K562 (cell line): ENCODE measurements around the gene SOCS2. TPM values are rescaled to one million over a fixed set of nuclear protein-coding genes. Genes with fewer than 3 reads are reported as not detected.

Experiments used
- CBFA2T3 ChIP-seq: fragments of 450-650 bp; IDR thresholded peaks from 2 replicates; pipeline ENCODE4 v1.6.1; 2017
- CTCF ChIP-seq, 3 experiments: IDR thresholded peaks in 2 of 3; conservative IDR thresholded peaks in 1 of 3; 2 replicates each; pipeline ENCODE4 v1.5.1; 2011 to 2012; ENCODE audit warnings: low read length in 3 of 3, mild to moderate bottlenecking in 3 of 3, control low read depth in 2 of 3, improper control_type of control experiment in 1 of 3, inconsistent platforms in 1 of 3, low read depth in 1 of 3, mixed read lengths in 1 of 3, moderate library complexity in 1 of 3; ENCODE audit not compliant: insufficient read depth in 2 of 3
- DLX4 ChIP-seq: fragments of 250-450 bp; sonication (Bioruptor Pico); IDR thresholded peaks from 2 replicates; pipeline ENCODE4 v1.6.1; 2021; ENCODE audit warnings: mild to moderate bottlenecking
- FOSL1 ChIP-seq: fragments of 200-800 bp; sonication (Bioruptor generic); conservative IDR thresholded peaks from 2 replicates; pipeline ENCODE4 v1.6.1; 2016; ENCODE audit warnings: missing genetic modification characterization, missing compliant biosample characterization
- GABPA ChIP-seq: fragments of 200-800 bp; sonication (Bioruptor generic); conservative IDR thresholded peaks from 2 replicates; pipeline ENCODE4 v1.6.1; 2016; ENCODE audit warnings: low read depth, missing genetic modification characterization, missing compliant biosample characterization
- HLTF ChIP-seq: fragments of 450-650 bp; IDR thresholded peaks from 2 replicates; pipeline ENCODE4 v1.6.1; 2016
- HMG20A ChIP-seq: fragments of 450-650 bp; formaldehyde crosslinking; conservative IDR thresholded peaks from 2 replicates; pipeline ENCODE4 v1.4.0; 2020; ENCODE audit warnings: mild to moderate bottlenecking, mixed read lengths
- HNRNPK ChIP-seq: fragments of 200-400 bp; formaldehyde crosslinking; IDR thresholded peaks from one replicate; pipeline ENCODE4 v1.6.1; 2018; ENCODE audit warnings: mild to moderate bottlenecking, low read depth, low read length; ENCODE audit not compliant: poor library complexity, severe bottlenecking
- MAFK ChIP-seq: IDR thresholded peaks from 2 replicates; pipeline ENCODE4 v1.6.1; 2011; ENCODE audit warnings: low read length, improper control_type of control experiment
- MXI1 ChIP-seq: IDR thresholded peaks from 2 replicates; pipeline ENCODE4 v1.6.1; 2011; ENCODE audit warnings: low read depth, mild to moderate bottlenecking, improper control_type of control experiment, low read length
- NCOA6 ChIP-seq: fragments of 450-650 bp; IDR thresholded peaks from 2 replicates; pipeline ENCODE4 v1.6.1; 2017; ENCODE audit warnings: mild to moderate bottlenecking
- NRF1 ChIP-seq, 2 experiments: fragments of 450-650 bp; IDR thresholded peaks in 1 of 2; conservative IDR thresholded peaks in 1 of 2; 2 replicates each; pipeline ENCODE4 v1.6.1; 2014; ENCODE audit warnings: mild to moderate bottlenecking in 2 of 2
- PHB ChIP-seq: fragments of 250-450 bp; sonication (Bioruptor Pico); IDR thresholded peaks from 2 replicates; pipeline ENCODE4 v1.5.0; 2021
- TAF15 ChIP-seq: fragments of 200-400 bp; formaldehyde crosslinking; IDR thresholded peaks from 2 replicates; pipeline ENCODE4 v1.6.1; 2017; ENCODE audit warnings: mild to moderate bottlenecking, low read depth, low read length, moderate library complexity
- TFAM ChIP-seq: fragments of 250-450 bp; sonication (Bioruptor Pico); conservative IDR thresholded peaks from 2 replicates; pipeline ENCODE4 v1.5.0; 2021; ENCODE audit warnings: mild to moderate bottlenecking, moderate library complexity
- TGIF2 ChIP-seq: sonication (generic); formaldehyde crosslinking; IDR thresholded peaks from 2 replicates; pipeline ENCODE4 v1.8.1; 2022; ENCODE audit warnings: mild to moderate bottlenecking, missing genetic modification reagents, moderate library complexity
- YY1 ChIP-seq, 3 experiments: IDR thresholded peaks; 2 replicates each; pipeline ENCODE4 v1.6.1; 2011; ENCODE audit warnings: low read length in 2 of 3, mild to moderate bottlenecking in 2 of 3, moderate library complexity in 2 of 3, borderline replicate concordance in 1 of 3, control low read depth in 1 of 3, low read depth in 1 of 3; ENCODE audit not compliant: insufficient read depth in 3 of 3, insufficient replicate concordance in 2 of 3, control insufficient read depth in 1 of 3, insufficient read length in 1 of 3; ENCODE audit errors: extremely low read depth in 1 of 3
- ZNF121 ChIP-seq: sonication (generic); formaldehyde crosslinking; conservative IDR thresholded peaks from 2 replicates; pipeline ENCODE4 v1.8.0; 2022; ENCODE audit warnings: missing genetic modification reagents
- ZNF134 ChIP-seq: fragments of 250-450 bp; sonication (Bioruptor Pico); conservative IDR thresholded peaks from 2 replicates; pipeline ENCODE4 v1.4.0; 2020
- ZNF311 ChIP-seq: fragments of 250-450 bp; sonication (Bioruptor Pico); IDR thresholded peaks from 2 replicates; pipeline ENCODE4 v1.4.0; 2020; ENCODE audit warnings: mild to moderate bottlenecking, moderate library complexity
- ZNF507 ChIP-seq: conservative IDR thresholded peaks from 2 replicates; pipeline ENCODE4 v1.6.1; 2017; ENCODE audit warnings: missing genetic modification characterization, missing compliant biosample characterization
- ZNF551 ChIP-seq: fragments of 250-450 bp; sonication (Bioruptor Pico); IDR thresholded peaks from 2 replicates; pipeline ENCODE4 v1.5.0; 2021; ENCODE audit warnings: mild to moderate bottlenecking, moderate library complexity
- polyA plus RNA-seq, 8 experiments: library from polyadenylated mRNA; depleted of rRNA in 4 of 8; stranded (reverse) in 5 of 8; unstranded in 3 of 8; fragments of >200 nt; fragmentation: Nextera tagmentation in 2 of 8; fragmentation: Illumina TruSeq in 1 of 8; extraction: Ambion mirVana in 2 of 8; extraction: Trizol in 1 of 8; gene quantifications; 2 replicates each; pipeline versions ENCODE4 v1.2.1 to v1.2.3, GENCODE V29; 2011 to 2014; ENCODE audit warnings: inconsistent platforms in 1 of 8, missing spikeins in 1 of 8
- total RNA-seq, 7 experiments: library from RNA; depleted of rRNA in 6 of 7; stranded (reverse); fragments of >200 nt in 6 of 7; fragmentation: Illumina TruSeq in 2 of 7; extraction: Trizol in 2 of 7; gene quantifications; 2 replicates each; pipeline versions ENCODE4 v1.2.1 to v1.2.3, GENCODE V29; 2011 to 2021; ENCODE audit warnings: low replicate concordance in 1 of 7
- TF ChIP-seq, protein P1 (sequence below): sonication (generic); formaldehyde crosslinking; IDR thresholded peaks from 2 replicates; pipeline ENCODE4 v1.8.1; 2023; ENCODE audit warnings: mild to moderate bottlenecking, missing genetic modification reagents
- TF ChIP-seq, protein P2 (sequence below): sonication (generic); formaldehyde crosslinking; IDR thresholded peaks from 2 replicates; pipeline ENCODE4 v1.8.1; 2023; ENCODE audit warnings: mild to moderate bottlenecking, missing genetic modification reagents, moderate library complexity

SOCS2 gene
- total and polyA plus RNA-seq, 9 of the 15 experiments (the other 6 are each of a cell fraction or from before 2014, with no cell fraction given): 37.0 to 162 (median 98.7) TPM

- TF ChIP-seq, protein P1, sequence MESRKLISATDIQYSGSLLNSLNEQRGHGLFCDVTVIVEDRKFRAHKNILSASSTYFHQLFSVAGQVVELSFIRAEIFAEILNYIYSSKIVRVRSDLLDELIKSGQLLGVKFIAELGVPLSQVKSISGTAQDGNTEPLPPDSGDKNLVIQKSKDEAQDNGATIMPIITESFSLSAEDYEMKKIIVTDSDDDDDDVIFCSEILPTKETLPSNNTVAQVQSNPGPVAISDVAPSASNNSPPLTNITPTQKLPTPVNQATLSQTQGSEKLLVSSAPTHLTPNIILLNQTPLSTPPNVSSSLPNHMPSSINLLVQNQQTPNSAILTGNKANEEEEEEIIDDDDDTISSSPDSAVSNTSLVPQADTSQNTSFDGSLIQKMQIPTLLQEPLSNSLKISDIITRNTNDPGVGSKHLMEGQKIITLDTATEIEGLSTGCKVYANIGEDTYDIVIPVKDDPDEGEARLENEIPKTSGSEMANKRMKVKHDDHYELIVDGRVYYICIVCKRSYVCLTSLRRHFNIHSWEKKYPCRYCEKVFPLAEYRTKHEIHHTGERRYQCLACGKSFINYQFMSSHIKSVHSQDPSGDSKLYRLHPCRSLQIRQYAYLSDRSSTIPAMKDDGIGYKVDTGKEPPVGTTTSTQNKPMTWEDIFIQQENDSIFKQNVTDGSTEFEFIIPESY (CRISPR knock-in tag): no peak
- TF ChIP-seq TAF15 (no peak), PHB (CRISPR knock-in tag) (no peak), MAFK (no peak; the same call in 1 of the 2 replicates), YY1 (IDR thresholded peaks at IDR 0.05; ENCODE audit: borderline replicate concordance in 1 of 3, control insufficient read depth in 1 of 3, extremely low read depth in 1 of 3, insufficient read depth in 3 of 3, insufficient read length in 1 of 3, insufficient replicate concordance in 2 of 3, low read depth in 1 of 3, low read length in 2 of 3) (peak in 2 of 3 experiments; percentile 46 to 63), HMG20A (CRISPR knock-in tag) (no peak), ZNF311 (CRISPR knock-in tag) (no peak), CTCF (IDR thresholded peaks at IDR 0.05 in 2 of 3, conservative IDR thresholded peaks at IDR 0.05 in 1 of 3; ENCODE audit: insufficient read depth in 2 of 3, low read depth in 1 of 3, low read length in 3 of 3) (no peak), CBFA2T3 (peak; percentile 39), ZNF551 (no peak), FOSL1 (tag) (no peak; the same call in 1 of the 2 replicates), ZNF121 (CRISPR knock-in tag) (no peak), TGIF2 (no peak), DLX4 (CRISPR knock-in tag) (no peak), GABPA (peak; percentile 50), TFAM (CRISPR knock-in tag) (no peak), ZNF507 (tag) (no peak), HLTF (no peak), NRF1 (conservative IDR thresholded peaks at IDR 0.05 in 1 of 2, IDR thresholded peaks at IDR 0.05 in 1 of 2) (peak; percentile 35 to 45; a peak in 2 of 4 replicates), ZNF134 (CRISPR knock-in tag) (no peak), NCOA6 (no peak), MXI1 (no peak), HNRNPK (no peak)
- TF ChIP-seq, protein P2, sequence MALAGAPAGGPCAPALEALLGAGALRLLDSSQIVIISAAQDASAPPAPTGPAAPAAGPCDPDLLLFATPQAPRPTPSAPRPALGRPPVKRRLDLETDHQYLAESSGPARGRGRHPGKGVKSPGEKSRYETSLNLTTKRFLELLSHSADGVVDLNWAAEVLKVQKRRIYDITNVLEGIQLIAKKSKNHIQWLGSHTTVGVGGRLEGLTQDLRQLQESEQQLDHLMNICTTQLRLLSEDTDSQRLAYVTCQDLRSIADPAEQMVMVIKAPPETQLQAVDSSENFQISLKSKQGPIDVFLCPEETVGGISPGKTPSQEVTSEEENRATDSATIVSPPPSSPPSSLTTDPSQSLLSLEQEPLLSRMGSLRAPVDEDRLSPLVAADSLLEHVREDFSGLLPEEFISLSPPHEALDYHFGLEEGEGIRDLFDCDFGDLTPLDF (CRISPR knock-in tag): peak; percentile 71; the same call in 1 of the 2 replicates
These were observed 18.8 kb downstream of the SOCS2 start (continued) for GRCh38 chr12:93591137-93591868.
